Endothelial cell of umbilical vein (primary cell): ENCODE measurements around the gene TTLL7. TPM values are rescaled to one million over a fixed set of nuclear protein-coding genes. Genes with fewer than 3 reads are reported as not detected.

Source experiments
- BruUV-seq: library from RNA; stranded (reverse); fragments of 400-500 nt; replicated peaks from 2 replicates; lab custom pipeline; 2021; lab: Mats Ljungman, UMichigan
- CTCF ChIA-PET: fragments of 300-600, 350-600 bp; sonication (Branson Sonifier 250); formaldehyde crosslinking; loops from one replicate; lab custom pipeline; 2021; ENCODE audit warnings: antibody characterized with exemption, inconsistent platforms; lab: Charles Lee
- POLR2A ChIA-PET: fragments of 300-600, 350-600 bp; sonication (Branson Sonifier 250); formaldehyde crosslinking; loops from one replicate; lab custom pipeline; 2021; ENCODE audit warnings: antibody characterized with exemption, inconsistent platforms; lab: Charles Lee
- DNase-seq: peaks from one replicate; pipeline ENCODE4 v3.0.0-alpha.2; 2011; ENCODE audit warnings: low read depth, low spot score
- FAIRE-seq: peaks from 2 replicates; lab custom pipeline; 2011; peaks lifted over from hg19 to GRCh38; lab: Jason Lieb, UNC
- H2AFZ ChIP-seq: 2 replicates; pipeline ENCODE4 v1.6.0; 2012; ENCODE audit warnings: low read depth, low read length, control low read depth, inconsistent platforms
- H3K27ac ChIP-seq: 2 replicates; pipeline ENCODE4 v1.5.1; 2011; ENCODE audit warnings: low read depth, mild to moderate bottlenecking, control low read depth, low read length, moderate library complexity; ENCODE audit not compliant: insufficient read depth
- H3K27me3 ChIP-seq, 2 experiments: 2 replicates each; pipeline versions ENCODE4 v1.6.0 to v1.6.1; 2011; ENCODE audit warnings: low read length in 2 of 2, mixed read lengths in 1 of 2; ENCODE audit not compliant: control insufficient read depth in 2 of 2, insufficient read depth in 2 of 2
- H3K36me3 ChIP-seq, 2 experiments: 2 replicates in 1 of 2; 3 replicates in 1 of 2; pipeline ENCODE4 v1.5.1; 2011; ENCODE audit warnings: low read length in 2 of 2, mild to moderate bottlenecking in 1 of 2, moderate library complexity in 1 of 2; ENCODE audit not compliant: control insufficient read depth in 2 of 2, insufficient read depth in 2 of 2; ENCODE audit errors: extremely low read depth in 1 of 2
- H3K4me1 ChIP-seq: 3 replicates; pipeline ENCODE4 v1.5.1; 2011; ENCODE audit warnings: mild to moderate bottlenecking, low read length; ENCODE audit not compliant: control insufficient read depth, insufficient read depth; ENCODE audit errors: extremely low read depth
- H3K4me2 ChIP-seq: 2 replicates; pipeline ENCODE4 v1.6.1; 2011; ENCODE audit warnings: low read length, control low read depth, mixed read lengths; ENCODE audit not compliant: insufficient read depth
- H3K4me3 ChIP-seq, 3 experiments: fragments of 200-600 bp in 1 of 3; sonication (generic), shearing (Covaris generic) in 1 of 3; replicated peaks in 1 of 3; 2 replicates each; pipeline ENCODE4 v1.5.1; 2011 to 2016; ENCODE audit warnings: control low read depth in 3 of 3, low read length in 3 of 3, mild to moderate bottlenecking in 2 of 3, inconsistent platforms in 1 of 3, low read depth in 1 of 3, moderate library complexity in 1 of 3; ENCODE audit not compliant: insufficient read depth in 1 of 3
- H3K79me2 ChIP-seq: 2 replicates; pipeline ENCODE4 v1.6.0; 2012; ENCODE audit warnings: low read length, inconsistent platforms; ENCODE audit not compliant: control insufficient read depth, insufficient read depth
- H3K9ac ChIP-seq: replicated peaks from 2 replicates; pipeline ENCODE3; 2011; ENCODE audit warnings: low read length, control low read depth; ENCODE audit not compliant: insufficient read depth; ENCODE audit errors: extremely low read depth
- H3K9me1 ChIP-seq: replicated peaks from 3 replicates; pipeline ENCODE4 v1.6.0; 2011; ENCODE audit warnings: mild to moderate bottlenecking, low read length; ENCODE audit not compliant: control insufficient read depth, insufficient read depth; ENCODE audit errors: extremely low read depth
- H3K9me3 ChIP-seq: replicated peaks from 2 replicates; pipeline ENCODE4 v1.5.1; 2012; ENCODE audit warnings: low read length, inconsistent platforms; ENCODE audit not compliant: control insufficient read depth, insufficient read depth
- H4K20me1 ChIP-seq: replicated peaks from 2 replicates; pipeline ENCODE3; 2011; ENCODE audit warnings: mild to moderate bottlenecking, low read length; ENCODE audit not compliant: control insufficient read depth, insufficient read depth; ENCODE audit errors: extremely low read depth
- EZH2 ChIP-seq: IDR thresholded peaks from 2 replicates; pipeline ENCODE4 v1.6.1; 2012; ENCODE audit warnings: borderline replicate concordance, low read depth, mild to moderate bottlenecking, moderate library complexity, low read length, inconsistent platforms; ENCODE audit not compliant: severe bottlenecking
- FOS ChIP-seq: IDR thresholded peaks from 2 replicates; pipeline ENCODE4 v1.6.1; 2011; ENCODE audit warnings: mild to moderate bottlenecking, low read length, moderate library complexity, borderline replicate concordance; ENCODE audit not compliant: insufficient read depth
- GATA2 ChIP-seq: IDR thresholded peaks from 2 replicates; pipeline ENCODE4 v1.7.0; 2011; ENCODE audit warnings: low read depth, mild to moderate bottlenecking, moderate library complexity, mixed read lengths, low read length; ENCODE audit not compliant: insufficient read length, insufficient read depth
- JUN ChIP-seq: IDR thresholded peaks from 2 replicates; pipeline ENCODE4 v1.6.1; 2011; ENCODE audit warnings: borderline replicate concordance, low read depth; ENCODE audit not compliant: insufficient read length, insufficient read depth
- POLR2A ChIP-seq: IDR thresholded peaks from 2 replicates; pipeline ENCODE4 v1.6.1; 2012; ENCODE audit warnings: low read depth, mild to moderate bottlenecking, control low read depth, low read length
- POLR2AphosphoS5 ChIP-seq: IDR thresholded peaks from 2 replicates; pipeline ENCODE4 v1.6.1; 2012; ENCODE audit warnings: low read depth, mild to moderate bottlenecking, control low read depth, low read length, moderate library complexity; ENCODE audit not compliant: insufficient read depth
- dilution Hi-C: fragments of 300-500 bp; cut with MboI; formaldehyde crosslinking; loops from one replicate; pipeline ENCODE4 v1.15.0; 2019; ENCODE audit warnings: low sequenced_read_pairs; ENCODE audit not compliant: extremely low pct_ligation_motif_present
- intact Hi-C: fragments of 100-400 bp; cut with micrococcal nuclease; formaldehyde crosslinking; loops from one replicate; pipeline ENCODE4 v1.10.0; 2022
- polyA plus RNA-seq, 4 experiments: library from polyadenylated mRNA; depleted of rRNA in 3 of 4; stranded (reverse) in 3 of 4; unstranded in 1 of 4; fragments of >200 nt; gene quantifications; 2 replicates each; pipeline versions ENCODE4 v1.2.1 to v1.2.3, GENCODE V29; 2011 to 2012; ENCODE audit warnings: missing spikeins in 1 of 4
- total RNA-seq: library from RNA; stranded (reverse); gene quantifications from 2 replicates; pipeline ENCODE4 v1.2.3, GENCODE V29; 2021
- TF ChIP-seq, protein P1 (sequence below), 2 donors: IDR thresholded peaks; 1 replicate in 1 of 2; 2 replicates in 1 of 2; pipeline ENCODE4 v1.5.1; 2011; ENCODE audit warnings: low read length in 2 of 2, mild to moderate bottlenecking in 2 of 2, moderate library complexity in 2 of 2, control low read depth in 1 of 2, inconsistent platforms in 1 of 2, low read depth in 1 of 2; ENCODE audit not compliant: insufficient read depth in 1 of 2; ENCODE audit errors: extremely low read depth in 1 of 2
- TF ChIP-seq, protein P2 (sequence below): IDR thresholded peaks from 2 replicates; pipeline ENCODE4 v1.6.1; 2011; ENCODE audit not compliant: insufficient read depth, insufficient read length

TTLL7 gene
- total and polyA plus RNA-seq, 2 donors (not counting 3 experiments of a cell fraction or from before 2014, with no cell fraction given): 2.1 to 11.7 TPM

DNA sequence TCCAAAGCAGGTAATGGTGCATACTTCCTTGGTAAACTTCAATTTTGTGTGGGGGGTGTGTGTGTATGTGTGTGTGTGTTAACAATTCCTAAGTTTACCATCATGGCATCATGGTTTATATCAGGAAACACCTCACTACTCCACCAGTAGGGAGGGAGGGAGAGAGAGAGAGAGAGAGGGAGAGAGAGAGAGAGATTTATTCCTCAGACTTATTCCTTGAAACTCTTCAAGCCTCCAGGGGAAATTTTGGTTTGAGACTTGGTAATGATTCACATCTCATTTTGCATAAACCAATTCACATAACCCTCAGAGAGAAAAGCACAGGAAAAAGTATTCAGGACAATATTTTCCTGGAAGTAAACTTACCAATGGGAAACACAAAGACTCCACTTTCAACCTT, 115.0 kb downstream of the TTLL7 start:
- H3K4me2 ChIP-seq: no peak overlapping the region
- no TSS peak for BruUV-seq
- POLR2A ChIA-PET: no interaction called here
- dilution Hi-C loops: no loop called here
- H3K9ac ChIP-seq: no peak overlapping the region
- CTCF ChIA-PET: interaction anchor here (1.1 kb wide), 1 partner anchor 239 kb away, joined by 4 read pairs; no protein-coding TSS in a partner anchor
- no peak overlapping the region for H3K27ac ChIP-seq
- intact Hi-C loops: no loop called here
- H3K27me3 ChIP-seq: no peaks in the 10 kb centered on the region
- no peaks in the 10 kb centered on the region for H4K20me1 ChIP-seq
- no peak overlapping the region for H3K4me3 ChIP-seq
- TF ChIP-seq POLR2AphosphoS5 (no peak), JUN (no peak), EZH2 (no peak), POLR2A (no peak), GATA2 (no peak), FOS (no peak)
- TF ChIP-seq, protein P1, sequence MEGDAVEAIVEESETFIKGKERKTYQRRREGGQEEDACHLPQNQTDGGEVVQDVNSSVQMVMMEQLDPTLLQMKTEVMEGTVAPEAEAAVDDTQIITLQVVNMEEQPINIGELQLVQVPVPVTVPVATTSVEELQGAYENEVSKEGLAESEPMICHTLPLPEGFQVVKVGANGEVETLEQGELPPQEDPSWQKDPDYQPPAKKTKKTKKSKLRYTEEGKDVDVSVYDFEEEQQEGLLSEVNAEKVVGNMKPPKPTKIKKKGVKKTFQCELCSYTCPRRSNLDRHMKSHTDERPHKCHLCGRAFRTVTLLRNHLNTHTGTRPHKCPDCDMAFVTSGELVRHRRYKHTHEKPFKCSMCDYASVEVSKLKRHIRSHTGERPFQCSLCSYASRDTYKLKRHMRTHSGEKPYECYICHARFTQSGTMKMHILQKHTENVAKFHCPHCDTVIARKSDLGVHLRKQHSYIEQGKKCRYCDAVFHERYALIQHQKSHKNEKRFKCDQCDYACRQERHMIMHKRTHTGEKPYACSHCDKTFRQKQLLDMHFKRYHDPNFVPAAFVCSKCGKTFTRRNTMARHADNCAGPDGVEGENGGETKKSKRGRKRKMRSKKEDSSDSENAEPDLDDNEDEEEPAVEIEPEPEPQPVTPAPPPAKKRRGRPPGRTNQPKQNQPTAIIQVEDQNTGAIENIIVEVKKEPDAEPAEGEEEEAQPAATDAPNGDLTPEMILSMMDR (IDR thresholded peaks at IDR 0.05; ENCODE audit: extremely low read depth in 1 of 2, insufficient read depth in 1 of 2, low read depth in 1 of 2, low read length in 2 of 2): no peak
- TF ChIP-seq, protein P2, sequence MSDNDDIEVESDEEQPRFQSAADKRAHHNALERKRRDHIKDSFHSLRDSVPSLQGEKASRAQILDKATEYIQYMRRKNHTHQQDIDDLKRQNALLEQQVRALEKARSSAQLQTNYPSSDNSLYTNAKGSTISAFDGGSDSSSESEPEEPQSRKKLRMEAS: no peak
- H3K9me1 ChIP-seq: no peaks in the 10 kb centered on the region
- no peak overlapping the region for H2AFZ ChIP-seq
- no peaks in the 10 kb centered on the region for H3K9me3 ChIP-seq
- FAIRE-seq (no peak), DNase-seq (no peak)
- no peaks in the 10 kb centered on the region for H3K4me1 ChIP-seq
- H3K79me2 ChIP-seq: no peaks in the 10 kb centered on the region
- H3K36me3 ChIP-seq: no peaks in the 10 kb centered on the region
